HepG2 (cell line): ENCODE measurements around the gene FSIP1. TPM values are rescaled to one million over a fixed set of nuclear protein-coding genes. Genes with fewer than 3 reads are reported as not detected.

Source experiments
- STAG1 ChIP-seq: sonication (generic); formaldehyde crosslinking; IDR thresholded peaks from 2 replicates; pipeline ENCODE4 v1.4.0; 2020; ENCODE audit warnings: missing genetic modification reagents
- polyA plus RNA-seq, 8 experiments: library from polyadenylated mRNA; depleted of rRNA in 3 of 8; stranded (reverse) in 7 of 8; unstranded in 1 of 8; fragments of >200 nt; fragmentation: Illumina TruSeq in 4 of 8; extraction: Trizol in 4 of 8; gene quantifications; 2 replicates each; pipeline versions ENCODE4 v1.2.1 to v1.2.3, GENCODE V29; 2011 to 2016; ENCODE audit warnings: low read depth in 4 of 8, missing spikeins in 1 of 8, mixed read lengths in 1 of 8; ENCODE audit not compliant: insufficient read depth in 1 of 8
- total RNA-seq, 5 experiments: library from RNA; depleted of rRNA; stranded (reverse); fragments of >200 nt; fragmentation: Illumina TruSeq; extraction: Trizol; gene quantifications; 2 replicates each; pipeline ENCODE4 v1.2.3, GENCODE V29; 2016; ENCODE audit warnings: low read depth in 1 of 5
- TF ChIP-seq, protein P1 (sequence below): sonication (generic); formaldehyde crosslinking; IDR thresholded peaks from 2 replicates; pipeline ENCODE4 v1.5.1; 2020; ENCODE audit warnings: mild to moderate bottlenecking, missing genetic modification reagents, moderate library complexity
- TF ChIP-seq, protein P2 (sequence below): sonication (generic); formaldehyde crosslinking; IDR thresholded peaks from 2 replicates; pipeline ENCODE4 v1.5.0; 2020; ENCODE audit warnings: mild to moderate bottlenecking, missing genetic modification reagents, moderate library complexity

Gene FSIP1
- total and polyA plus RNA-seq, 2 of the 13 experiments (the other 11 are each of a cell fraction or from before 2014, with no cell fraction given) = 0.18 TPM; not detected in 1

GRCh38 chr15:39583596-39584265, 198.9 kb downstream of the FSIP1 start (continued):
- TF ChIP-seq, protein P1, sequence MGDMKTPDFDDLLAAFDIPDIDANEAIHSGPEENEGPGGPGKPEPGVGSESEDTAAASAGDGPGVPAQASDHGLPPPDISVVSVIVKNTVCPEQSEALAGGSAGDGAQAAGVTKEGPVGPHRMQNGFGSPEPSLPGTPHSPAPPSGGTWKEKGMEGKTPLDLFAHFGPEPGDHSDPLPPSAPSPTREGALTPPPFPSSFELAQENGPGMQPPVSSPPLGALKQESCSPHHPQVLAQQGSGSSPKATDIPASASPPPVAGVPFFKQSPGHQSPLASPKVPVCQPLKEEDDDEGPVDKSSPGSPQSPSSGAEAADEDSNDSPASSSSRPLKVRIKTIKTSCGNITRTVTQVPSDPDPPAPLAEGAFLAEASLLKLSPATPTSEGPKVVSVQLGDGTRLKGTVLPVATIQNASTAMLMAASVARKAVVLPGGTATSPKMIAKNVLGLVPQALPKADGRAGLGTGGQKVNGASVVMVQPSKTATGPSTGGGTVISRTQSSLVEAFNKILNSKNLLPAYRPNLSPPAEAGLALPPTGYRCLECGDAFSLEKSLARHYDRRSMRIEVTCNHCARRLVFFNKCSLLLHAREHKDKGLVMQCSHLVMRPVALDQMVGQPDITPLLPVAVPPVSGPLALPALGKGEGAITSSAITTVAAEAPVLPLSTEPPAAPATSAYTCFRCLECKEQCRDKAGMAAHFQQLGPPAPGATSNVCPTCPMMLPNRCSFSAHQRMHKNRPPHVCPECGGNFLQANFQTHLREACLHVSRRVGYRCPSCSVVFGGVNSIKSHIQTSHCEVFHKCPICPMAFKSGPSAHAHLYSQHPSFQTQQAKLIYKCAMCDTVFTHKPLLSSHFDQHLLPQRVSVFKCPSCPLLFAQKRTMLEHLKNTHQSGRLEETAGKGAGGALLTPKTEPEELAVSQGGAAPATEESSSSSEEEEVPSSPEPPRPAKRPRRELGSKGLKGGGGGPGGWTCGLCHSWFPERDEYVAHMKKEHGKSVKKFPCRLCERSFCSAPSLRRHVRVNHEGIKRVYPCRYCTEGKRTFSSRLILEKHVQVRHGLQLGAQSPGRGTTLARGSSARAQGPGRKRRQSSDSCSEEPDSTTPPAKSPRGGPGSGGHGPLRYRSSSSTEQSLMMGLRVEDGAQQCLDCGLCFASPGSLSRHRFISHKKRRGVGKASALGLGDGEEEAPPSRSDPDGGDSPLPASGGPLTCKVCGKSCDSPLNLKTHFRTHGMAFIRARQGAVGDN (CRISPR knock-in tag) = 0 out of 2 replicates have a peak, but pooled peaks have one; percentile 11
- TF ChIP-seq STAG1 (CRISPR knock-in tag) = peak; percentile 33
- TF ChIP-seq, protein P2, sequence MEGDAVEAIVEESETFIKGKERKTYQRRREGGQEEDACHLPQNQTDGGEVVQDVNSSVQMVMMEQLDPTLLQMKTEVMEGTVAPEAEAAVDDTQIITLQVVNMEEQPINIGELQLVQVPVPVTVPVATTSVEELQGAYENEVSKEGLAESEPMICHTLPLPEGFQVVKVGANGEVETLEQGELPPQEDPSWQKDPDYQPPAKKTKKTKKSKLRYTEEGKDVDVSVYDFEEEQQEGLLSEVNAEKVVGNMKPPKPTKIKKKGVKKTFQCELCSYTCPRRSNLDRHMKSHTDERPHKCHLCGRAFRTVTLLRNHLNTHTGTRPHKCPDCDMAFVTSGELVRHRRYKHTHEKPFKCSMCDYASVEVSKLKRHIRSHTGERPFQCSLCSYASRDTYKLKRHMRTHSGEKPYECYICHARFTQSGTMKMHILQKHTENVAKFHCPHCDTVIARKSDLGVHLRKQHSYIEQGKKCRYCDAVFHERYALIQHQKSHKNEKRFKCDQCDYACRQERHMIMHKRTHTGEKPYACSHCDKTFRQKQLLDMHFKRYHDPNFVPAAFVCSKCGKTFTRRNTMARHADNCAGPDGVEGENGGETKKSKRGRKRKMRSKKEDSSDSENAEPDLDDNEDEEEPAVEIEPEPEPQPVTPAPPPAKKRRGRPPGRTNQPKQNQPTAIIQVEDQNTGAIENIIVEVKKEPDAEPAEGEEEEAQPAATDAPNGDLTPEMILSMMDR (CRISPR knock-in tag) = peak; percentile 48
